Measurements from ENCODE around the gene GSX2.
A peak's percentile ranks its signal among the peaks of the same experiment; 100 is the strongest.
"Not testable (repeated sequence)": the region's sequence is repeated elsewhere in the genome, so short reads cannot be mapped to it uniquely, and the experiment has no call there.

GSX2 gene

DNA sequence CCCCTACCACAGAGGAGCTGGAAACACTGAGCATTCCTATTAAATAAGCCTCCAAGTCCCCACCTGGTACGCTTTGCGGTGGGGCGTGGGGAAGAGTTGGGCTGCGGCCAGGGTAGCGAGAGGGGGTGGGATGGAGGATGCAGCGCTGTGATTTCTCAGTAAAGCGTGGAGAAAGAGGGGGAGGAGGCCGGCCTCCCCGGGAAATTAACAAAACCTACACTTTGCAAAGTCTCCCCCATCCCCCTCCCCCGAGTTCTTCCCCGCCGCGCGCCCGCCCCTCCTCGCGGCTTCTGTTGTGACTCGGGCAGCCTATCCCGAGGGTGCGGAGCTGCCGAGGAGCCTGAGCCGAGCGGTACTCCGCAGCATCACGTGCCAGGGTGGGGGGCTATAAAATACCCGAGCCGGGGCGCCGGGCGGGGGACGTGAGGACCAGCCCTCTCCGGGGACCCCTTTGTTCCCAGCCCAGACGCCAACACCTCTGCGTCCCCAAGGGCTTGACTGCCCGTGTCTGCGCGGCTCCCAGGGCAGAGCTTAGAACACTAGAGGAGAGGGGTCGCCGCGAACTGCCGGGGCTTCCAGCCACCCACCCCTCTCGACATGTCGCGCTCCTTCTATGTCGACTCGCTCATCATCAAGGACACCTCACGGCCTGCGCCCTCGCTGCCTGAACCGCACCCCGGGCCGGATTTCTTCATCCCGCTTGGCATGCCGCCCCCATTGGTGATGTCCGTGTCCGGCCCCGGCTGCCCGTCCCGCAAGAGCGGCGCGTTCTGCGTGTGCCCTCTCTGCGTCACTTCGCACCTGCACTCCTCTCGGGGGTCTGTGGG, at the start of gene GSX2:
Gene GSX2, plus strand, starts transcription at position 416 of the 827 bp plus-strand sequence. Its CDS starts 182 bp downstream, at position 598.
- no peak for DNase-seq (ENCODE audit: low spot score)

DNA sequence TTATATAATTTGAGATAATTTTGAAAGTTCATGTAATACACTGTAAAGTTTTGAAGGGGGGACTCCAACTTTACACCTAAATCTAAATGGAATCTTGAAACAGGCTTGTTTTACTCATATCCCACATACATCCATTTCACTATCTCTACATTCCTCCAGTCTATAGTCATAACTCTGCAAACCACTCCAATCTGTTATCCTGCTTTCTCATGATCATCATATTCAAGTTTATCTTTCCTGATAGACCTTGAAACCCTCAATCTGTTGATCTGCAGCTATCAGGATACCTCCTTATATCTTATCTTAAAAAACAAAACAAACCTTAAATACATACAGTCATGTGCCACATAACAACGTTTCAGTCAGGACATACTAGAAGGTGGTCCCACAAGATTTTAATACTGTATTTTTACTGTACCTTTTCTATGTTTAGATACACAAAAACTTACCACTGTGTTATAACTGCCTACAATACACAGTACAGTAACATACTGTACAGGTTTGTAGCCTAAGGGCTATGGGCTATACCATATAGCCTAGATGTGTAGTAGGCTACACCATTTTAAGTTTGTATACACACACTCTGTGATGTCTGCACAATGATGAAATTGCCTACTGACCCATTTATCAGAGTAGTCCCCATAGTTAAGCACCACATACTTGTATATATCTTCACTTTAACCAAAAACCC, 49.6 kb upstream of the GSX2 start:
- no peak for DNase-seq (ENCODE audit: low spot score)

DNA sequence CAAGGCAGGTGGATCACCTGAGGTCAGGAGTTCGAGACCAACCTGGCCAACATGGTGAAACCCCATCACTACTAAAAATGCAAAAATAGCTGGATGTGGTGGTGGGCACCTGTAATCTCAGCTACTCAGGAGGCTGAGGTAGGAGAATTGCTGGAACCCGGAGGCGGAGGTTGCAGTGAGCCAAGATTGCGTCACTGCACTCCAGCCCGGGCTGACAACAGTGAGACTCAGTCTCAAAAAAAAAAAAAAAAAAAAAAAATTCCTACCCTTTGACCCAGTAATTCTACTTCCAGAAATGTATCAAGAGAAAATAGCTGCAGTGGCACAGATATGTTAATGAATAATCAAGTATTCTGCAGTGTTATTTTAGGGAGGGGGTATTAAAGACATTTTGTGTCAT, 46.6 kb upstream of the GSX2 start:
- DNase-seq (ENCODE audit: low spot score), result not testable (repeated sequence)

GRCh38 chr4:54054501-54054900, 45.5 kb upstream of the GSX2 start:
- DNase-seq (ENCODE audit: low spot score), result no peak

DNA sequence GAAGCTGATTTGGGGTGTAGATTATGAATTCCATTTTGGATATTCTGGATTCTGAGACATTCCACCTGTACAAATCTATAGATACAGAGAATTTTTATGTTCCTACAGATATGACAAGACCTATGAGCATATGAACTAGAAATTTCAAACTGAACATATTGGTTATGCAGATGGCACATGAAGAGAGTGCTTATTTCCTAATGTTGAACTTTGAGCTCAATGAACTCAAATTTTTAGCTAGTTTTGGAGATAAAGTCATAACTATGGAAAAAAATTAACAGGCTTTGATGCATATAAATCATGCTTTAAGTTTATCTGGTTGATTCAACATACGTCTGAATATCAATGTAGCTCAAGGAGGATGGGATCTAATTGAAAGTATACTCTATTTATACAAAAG, 44.5 kb upstream of the GSX2 start:
- no peak for DNase-seq (ENCODE audit: low spot score)

DNA sequence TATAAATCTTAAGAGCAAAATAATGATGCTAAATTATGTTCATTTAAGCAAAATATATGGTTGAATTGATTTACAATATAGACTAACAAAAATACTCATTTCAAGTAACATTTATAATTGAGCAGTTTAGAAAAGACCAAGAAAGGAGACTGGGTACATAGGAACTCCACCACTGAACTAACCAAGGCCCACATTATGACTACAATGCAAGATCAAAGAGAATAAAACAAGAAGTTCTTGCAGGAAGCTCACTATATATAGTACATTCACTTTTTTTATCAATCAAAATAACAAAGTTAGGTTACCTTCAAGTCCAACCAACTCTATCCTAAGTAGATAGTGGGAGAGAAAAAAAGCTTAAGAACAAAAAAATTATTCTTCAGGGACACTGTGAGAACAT, 43.6 kb upstream of the GSX2 start:
- no peak for DNase-seq (ENCODE audit: low spot score)

GRCh38 chr4:54058171-54058570, 41.8 kb upstream of the GSX2 start:
- no peak for DNase-seq (ENCODE audit: low spot score)

GRCh38 chr4:54060116-54060515, 39.8 kb upstream of the GSX2 start:
- DNase-seq (ENCODE audit: low spot score), result no peak

DNA sequence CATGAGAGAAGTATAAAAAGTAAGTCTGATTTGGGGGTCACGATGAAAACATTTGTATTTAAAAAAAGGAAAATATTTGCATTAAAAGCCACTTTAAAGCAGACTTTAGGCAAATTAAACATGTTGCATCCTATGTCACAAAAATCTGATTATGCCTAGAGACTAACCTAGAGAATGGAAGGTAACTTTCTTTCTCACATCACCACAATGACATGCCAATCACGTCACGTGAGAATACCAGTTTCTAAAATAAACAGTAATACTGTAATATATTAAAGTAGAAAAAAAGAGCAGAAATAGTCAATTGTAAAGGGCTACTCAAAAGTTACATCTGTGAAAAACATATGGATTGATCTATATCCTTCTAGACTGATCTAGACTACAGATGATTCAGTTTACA, 38.9 kb upstream of the GSX2 start:
- DNase-seq (ENCODE audit: low spot score), result no peak

DNA sequence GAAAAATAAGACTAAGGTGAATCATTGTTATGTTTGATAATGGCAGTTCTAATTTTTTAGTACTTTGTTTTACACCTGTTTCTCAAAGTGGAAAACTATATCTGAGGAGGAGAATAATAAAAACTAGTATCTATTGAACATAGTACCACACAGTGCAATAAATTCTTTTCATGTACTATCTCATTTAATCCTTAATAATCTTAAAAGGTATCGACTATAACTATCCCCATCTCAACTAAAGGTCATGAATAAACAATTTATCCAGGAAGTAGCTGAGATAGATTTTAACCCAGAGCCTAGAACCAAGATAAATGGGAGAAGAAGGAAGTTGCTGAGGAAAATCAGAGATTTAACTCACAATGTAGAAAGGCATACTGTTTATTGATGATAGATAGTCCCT, 38.1 kb upstream of the GSX2 start:
- DNase-seq (ENCODE audit: low spot score), result no peak

GRCh38 chr4:54062392-54062791, 37.6 kb upstream of the GSX2 start:
- no peak for DNase-seq (ENCODE audit: low spot score)

- no peak for DNase-seq (ENCODE audit: low spot score)
These were observed 36.7 kb upstream of the GSX2 start for GRCh38 chr4:54063229-54063628.

GRCh38 chr4:54063737-54064316, 36.1 kb upstream of the GSX2 start:
- peak; percentile 26 for DNase-seq (ENCODE audit: low spot score)

DNA sequence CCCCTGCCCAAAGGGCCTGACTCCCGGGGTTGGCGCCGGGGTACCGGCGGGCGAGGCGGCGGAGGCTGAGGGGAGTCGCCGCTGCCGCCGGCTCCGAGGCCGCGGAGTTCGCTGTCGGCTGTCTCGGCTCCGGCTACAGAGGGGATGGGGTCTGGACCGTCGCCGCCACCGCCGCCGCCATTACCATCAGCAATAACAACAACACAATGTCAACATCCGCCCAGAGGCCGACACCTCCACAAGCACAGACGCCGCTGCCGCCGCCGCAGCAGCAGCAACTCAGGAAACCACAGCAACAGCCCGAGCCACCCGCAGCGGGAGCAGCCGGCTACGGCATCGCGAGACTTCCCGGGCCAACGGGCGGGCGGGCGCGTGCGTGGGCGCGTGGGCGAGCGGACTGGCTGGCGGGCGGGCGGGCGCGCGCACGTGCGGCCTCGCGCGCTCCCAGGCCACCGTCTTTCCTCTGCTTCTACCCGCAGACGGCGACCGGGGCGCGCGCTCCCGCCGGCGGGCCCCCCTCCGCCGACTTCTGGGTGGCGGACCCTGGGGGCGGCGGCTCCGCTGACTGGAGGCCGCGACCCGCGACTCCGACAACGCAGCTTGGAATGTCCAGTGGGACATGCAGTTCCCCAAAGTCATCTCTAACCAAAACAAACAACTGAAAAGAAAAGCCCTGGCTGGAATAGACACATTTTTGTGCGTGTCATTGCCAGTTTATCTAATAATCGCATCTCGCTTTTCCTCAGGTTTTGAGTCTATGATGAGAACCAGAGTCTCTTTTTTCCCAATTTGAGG, 35.4 kb upstream of the GSX2 start, which contains the start of gene CHIC2:
Gene CHIC2, minus strand, starts transcription at position 289 of the 795 bp plus-strand sequence. CDS start 305 bp downstream, outside the sequence.
- peak; percentile 89 for DNase-seq (ENCODE audit: low spot score)

DNA sequence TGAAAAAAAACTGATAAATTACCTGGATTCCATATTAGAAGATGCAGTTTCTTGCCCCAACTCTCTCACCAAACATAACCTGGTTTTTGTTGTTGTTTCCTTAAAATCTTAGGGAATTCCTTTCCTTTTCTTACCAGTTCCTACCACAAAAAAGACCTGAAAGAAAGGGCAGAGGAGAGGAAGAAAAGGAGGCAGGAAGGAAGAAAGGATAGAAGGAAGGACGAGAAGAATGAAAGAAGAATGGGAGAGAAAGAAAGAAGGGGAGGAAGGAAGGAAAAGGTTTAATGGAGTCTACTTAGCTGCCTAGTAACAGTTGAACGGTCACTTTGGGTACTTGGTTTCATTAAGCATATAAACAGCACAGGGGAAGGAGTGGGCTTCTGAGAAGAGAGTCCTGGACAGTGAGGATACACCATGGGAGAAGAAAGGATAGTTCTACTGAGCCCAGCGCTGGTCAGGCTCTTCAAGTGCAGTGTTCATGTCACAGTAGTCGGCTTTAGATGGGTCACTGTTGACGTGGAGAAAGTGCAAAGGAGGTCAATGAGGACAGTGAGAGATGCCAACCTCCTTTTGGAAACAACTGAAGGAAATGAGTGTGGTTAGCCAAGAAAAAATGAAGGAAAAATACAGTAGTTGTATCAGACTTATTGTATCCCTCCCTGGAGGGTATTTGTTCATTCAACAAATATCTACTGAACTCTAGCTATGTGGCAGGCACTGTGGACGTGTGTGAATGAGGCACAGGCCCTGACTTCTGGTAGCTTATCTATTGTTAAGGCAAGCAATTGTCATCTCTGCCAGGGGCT, 34.5 kb upstream of the GSX2 start:
- no peak for DNase-seq (ENCODE audit: low spot score)

GRCh38 chr4:54066088-54066415, 33.9 kb upstream of the GSX2 start:
- no peak for DNase-seq (ENCODE audit: low spot score)

DNA sequence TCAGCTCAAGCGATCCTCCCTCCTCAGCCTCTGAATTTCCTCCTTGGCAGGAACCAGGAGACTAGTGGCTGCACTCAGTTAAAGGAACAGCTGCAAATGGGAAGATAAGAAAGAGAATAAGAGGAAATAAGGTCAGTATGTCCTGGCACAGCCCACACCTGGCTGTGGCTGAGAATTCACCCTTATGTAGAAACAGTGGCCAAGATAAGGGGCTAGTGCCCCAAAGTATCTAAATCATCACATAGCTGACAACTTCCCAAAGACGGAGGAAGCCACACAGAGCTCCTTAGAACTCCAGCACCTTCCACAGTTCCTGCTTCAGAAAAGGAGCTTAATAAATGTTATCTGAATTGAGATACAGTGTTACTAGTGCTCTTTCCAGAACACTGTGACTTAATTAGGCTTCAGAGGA, 33.2 kb upstream of the GSX2 start:
- DNase-seq (ENCODE audit: low spot score), result no peak

DNA sequence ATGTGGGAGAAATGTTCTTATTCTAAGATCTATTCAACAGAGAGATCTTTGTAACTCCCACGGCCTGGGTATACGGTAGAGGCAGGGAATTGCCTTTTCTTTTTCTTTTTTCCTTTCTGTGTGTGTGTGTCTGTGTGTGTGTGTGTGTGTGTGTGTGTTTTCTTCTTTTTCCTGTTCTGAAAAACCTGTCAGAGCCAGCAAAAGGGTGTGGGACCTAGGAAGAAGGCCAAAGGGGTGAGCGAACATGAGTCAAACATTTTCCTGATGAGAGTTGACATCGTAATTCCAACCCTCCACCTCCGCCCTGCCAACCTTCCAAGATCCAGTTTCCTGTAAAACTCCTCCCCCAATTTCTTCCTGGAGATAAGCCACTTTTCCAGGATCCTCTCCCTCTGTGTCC, 32.8 kb upstream of the GSX2 start:
- peak; percentile 43 for DNase-seq (ENCODE audit: low spot score)

DNA sequence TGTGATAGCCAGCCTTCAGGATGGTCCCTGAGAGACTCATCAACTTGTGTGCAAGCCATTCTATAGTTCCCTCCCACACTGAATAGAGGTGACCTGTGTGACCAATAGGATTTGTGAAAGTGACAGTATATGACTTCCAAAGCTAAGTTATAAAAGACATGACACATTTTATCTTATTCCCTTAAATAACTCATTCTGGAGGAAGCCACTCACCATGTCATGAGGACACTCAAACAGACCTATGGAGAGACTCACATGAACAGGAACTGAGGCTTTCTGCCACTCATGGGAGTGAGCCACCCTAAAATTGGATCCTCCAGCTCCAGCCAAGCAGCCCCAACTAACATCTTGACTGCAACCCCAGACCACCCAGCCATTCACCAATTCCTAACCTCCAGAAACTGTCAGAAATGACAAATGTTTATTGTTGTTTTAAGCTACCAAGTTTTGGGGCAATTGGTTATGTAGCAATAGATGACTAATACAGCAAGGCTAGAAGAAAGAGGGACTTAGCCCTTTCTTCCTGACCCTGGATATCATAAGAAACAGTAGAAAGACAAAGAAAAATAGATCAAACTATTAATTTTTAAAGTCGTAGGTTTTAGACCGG, 26.6 kb upstream of the GSX2 start:
- DNase-seq (ENCODE audit: low spot score), result no peak

GRCh38 chr4:54074381-54074780, 25.6 kb upstream of the GSX2 start:
- no peak for DNase-seq (ENCODE audit: low spot score)

- no peak for DNase-seq (ENCODE audit: low spot score)
These were observed 23.3 kb upstream of the GSX2 start for GRCh38 chr4:54076673-54077072.

Data from putamen (tissue), 1 donor.